Neural progenitor cell (in vitro differentiated cells): ENCODE measurements around the gene HSD17B14. TPM values are rescaled to one million over a fixed set of nuclear protein-coding genes. Genes with fewer than 3 reads are reported as not detected.
"Not testable (repeated sequence)": the region's sequence is repeated elsewhere in the genome, so short reads cannot be mapped to it uniquely, and the experiment has no call there.

Experiments used
- DNase-seq: peaks from one replicate; pipeline ENCODE4 v3.0.0-alpha.2; 2016; ENCODE audit warnings: low spot score
- H2AFZ ChIP-seq: fragments of 200-600 bp; sonication (generic); replicated peaks from 2 replicates; pipeline ENCODE4 v1.6.1; 2016; ENCODE audit warnings: antibody characterized with exemption
- H3F3A ChIP-seq: fragments of 200-600 bp; sonication (generic); 2 replicates; pipeline ENCODE4 v1.6.1; 2016; ENCODE audit warnings: antibody characterized with exemption, low read depth
- H3K27ac ChIP-seq: fragments of 200-600 bp; sonication (generic); 2 replicates; pipeline ENCODE4 v1.5.1; 2016; ENCODE audit warnings: mild to moderate bottlenecking
- H3K27me3 ChIP-seq: fragments of 200-600 bp; sonication (generic); 2 replicates; pipeline ENCODE4 v1.6.1; 2016; ENCODE audit warnings: mild to moderate bottlenecking, moderate library complexity
- H3K36me3 ChIP-seq: fragments of 200-600 bp; sonication (generic); 2 replicates; pipeline ENCODE4 v1.5.1; 2016
- H3K4me1 ChIP-seq: fragments of 200-600 bp; sonication (generic); 2 replicates; pipeline ENCODE4 v1.6.1; 2016; ENCODE audit warnings: mixed run types
- H3K4me2 ChIP-seq: fragments of 200-600 bp; sonication (generic); 2 replicates; pipeline ENCODE4 v1.6.1; 2016
- H3K4me3 ChIP-seq: fragments of 200-600 bp; sonication (generic); 2 replicates; pipeline ENCODE4 v1.5.1; 2016
- H3K79me2 ChIP-seq: fragments of 200-600 bp; sonication (generic); 2 replicates; pipeline ENCODE4 v1.6.1; 2016; ENCODE audit warnings: low read depth
- H3K9ac ChIP-seq: fragments of 200-600 bp; sonication (generic); 2 replicates; pipeline ENCODE4 v1.6.1; 2016
- H3K9me3 ChIP-seq: fragments of 200-600 bp; sonication (generic); 2 replicates; pipeline ENCODE4 v1.5.1; 2016; ENCODE audit warnings: low read depth
- H4K20me1 ChIP-seq: fragments of 200-600 bp; sonication (generic); 2 replicates; pipeline ENCODE4 v1.6.1; 2016; ENCODE audit warnings: low read depth
- H3K27ac Mint-ChIP-seq: 3 replicates; pipeline ENCODE4 v1.8.0; 2021; ENCODE audit warnings: mixed read lengths
- H3K27me3 Mint-ChIP-seq: 2 replicates; pipeline ENCODE4 v1.8.0; 2022; ENCODE audit warnings: low read depth, mild to moderate bottlenecking, inconsistent platforms, moderate library complexity, mixed read lengths; ENCODE audit not compliant: insufficient read depth
- H3K36me3 Mint-ChIP-seq: 3 replicates; pipeline ENCODE4 v1.8.0; 2021; ENCODE audit warnings: mixed read lengths
- H3K4me1 Mint-ChIP-seq: 3 replicates; pipeline ENCODE4 v1.8.0; 2021; ENCODE audit warnings: mixed read lengths
- H3K4me3 Mint-ChIP-seq: 3 replicates; pipeline ENCODE4 v1.8.0; 2021; ENCODE audit warnings: mild to moderate bottlenecking, moderate library complexity, mixed read lengths
- H3K9me3 Mint-ChIP-seq: 3 replicates; pipeline ENCODE4 v1.8.0; 2020; ENCODE audit warnings: mixed read lengths
- EZH2 ChIP-seq: fragments of 200-600 bp; sonication (generic); IDR thresholded peaks from 2 replicates; pipeline ENCODE4 v1.6.1; 2017; ENCODE audit warnings: antibody characterized with exemption, mild to moderate bottlenecking, moderate library complexity
- EZH2phosphoT487 ChIP-seq: fragments of 200-600 bp; sonication (generic); IDR thresholded peaks from 2 replicates; pipeline ENCODE4 v1.6.1; 2017; ENCODE audit warnings: antibody characterized with exemption
- total RNA-seq: library from RNA; depleted of rRNA; stranded (reverse); fragments of >200 nt; gene quantifications from 2 replicates; pipeline ENCODE4 v1.2.3, GENCODE V29; 2015; ENCODE audit warnings: low replicate concordance
- TF ChIP-seq, protein P1 (sequence below): fragments of 200-600 bp; sonication (generic); IDR thresholded peaks from 2 replicates; pipeline ENCODE4 v1.5.1; 2017; ENCODE audit warnings: antibody characterized with exemption, mild to moderate bottlenecking

HSD17B14 gene
- total RNA-seq, 1 donor from 2014 or later: 11.2 TPM

- no peaks in the 10 kb centered on the region for H4K20me1 ChIP-seq
- no peak overlapping the region for H3K4me3 ChIP-seq
- H3K27me3 Mint-ChIP-seq: peaks cover 3% of the 10 kb centered on the region
- no peaks in the 10 kb centered on the region for H3K36me3 ChIP-seq
- no peaks in the 10 kb centered on the region for H3K79me2 ChIP-seq
- H3K27ac Mint-ChIP-seq: no peak overlapping the region
- peaks cover 3% of the 10 kb centered on the region for H3K4me1 Mint-ChIP-seq
- H3K27me3 ChIP-seq: no peaks in the 10 kb centered on the region
- H3K9me3 Mint-ChIP-seq: no peaks in the 10 kb centered on the region
- H3F3A ChIP-seq: no peaks in the 10 kb centered on the region
- DNase-seq: no peak
- no peaks in the 10 kb centered on the region for H3K4me1 ChIP-seq
- H3K4me2 ChIP-seq: no peak overlapping the region
- no peaks in the 10 kb centered on the region for H3K36me3 Mint-ChIP-seq
- peak overlapping the region; percentile 85 for H2AFZ ChIP-seq
- TF ChIP-seq EZH2 (no peak), EZH2phosphoT487 (no peak)
- TF ChIP-seq, protein P1, sequence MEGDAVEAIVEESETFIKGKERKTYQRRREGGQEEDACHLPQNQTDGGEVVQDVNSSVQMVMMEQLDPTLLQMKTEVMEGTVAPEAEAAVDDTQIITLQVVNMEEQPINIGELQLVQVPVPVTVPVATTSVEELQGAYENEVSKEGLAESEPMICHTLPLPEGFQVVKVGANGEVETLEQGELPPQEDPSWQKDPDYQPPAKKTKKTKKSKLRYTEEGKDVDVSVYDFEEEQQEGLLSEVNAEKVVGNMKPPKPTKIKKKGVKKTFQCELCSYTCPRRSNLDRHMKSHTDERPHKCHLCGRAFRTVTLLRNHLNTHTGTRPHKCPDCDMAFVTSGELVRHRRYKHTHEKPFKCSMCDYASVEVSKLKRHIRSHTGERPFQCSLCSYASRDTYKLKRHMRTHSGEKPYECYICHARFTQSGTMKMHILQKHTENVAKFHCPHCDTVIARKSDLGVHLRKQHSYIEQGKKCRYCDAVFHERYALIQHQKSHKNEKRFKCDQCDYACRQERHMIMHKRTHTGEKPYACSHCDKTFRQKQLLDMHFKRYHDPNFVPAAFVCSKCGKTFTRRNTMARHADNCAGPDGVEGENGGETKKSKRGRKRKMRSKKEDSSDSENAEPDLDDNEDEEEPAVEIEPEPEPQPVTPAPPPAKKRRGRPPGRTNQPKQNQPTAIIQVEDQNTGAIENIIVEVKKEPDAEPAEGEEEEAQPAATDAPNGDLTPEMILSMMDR: no peak
- no peak overlapping the region for H3K9ac ChIP-seq
- H3K4me3 Mint-ChIP-seq: no peak overlapping the region
- H3K27ac ChIP-seq: no peak overlapping the region
- H3K9me3 ChIP-seq: no peaks in the 10 kb centered on the region
Observed at GRCh38 chr19:48770734-48771472, 65.4 kb downstream of the HSD17B14 start.

- peaks cover 5% of the 10 kb centered on the region for H3K4me1 Mint-ChIP-seq
Observed at GRCh38 chr19:48770266-48770665, 66.0 kb downstream of the HSD17B14 start.

DNA sequence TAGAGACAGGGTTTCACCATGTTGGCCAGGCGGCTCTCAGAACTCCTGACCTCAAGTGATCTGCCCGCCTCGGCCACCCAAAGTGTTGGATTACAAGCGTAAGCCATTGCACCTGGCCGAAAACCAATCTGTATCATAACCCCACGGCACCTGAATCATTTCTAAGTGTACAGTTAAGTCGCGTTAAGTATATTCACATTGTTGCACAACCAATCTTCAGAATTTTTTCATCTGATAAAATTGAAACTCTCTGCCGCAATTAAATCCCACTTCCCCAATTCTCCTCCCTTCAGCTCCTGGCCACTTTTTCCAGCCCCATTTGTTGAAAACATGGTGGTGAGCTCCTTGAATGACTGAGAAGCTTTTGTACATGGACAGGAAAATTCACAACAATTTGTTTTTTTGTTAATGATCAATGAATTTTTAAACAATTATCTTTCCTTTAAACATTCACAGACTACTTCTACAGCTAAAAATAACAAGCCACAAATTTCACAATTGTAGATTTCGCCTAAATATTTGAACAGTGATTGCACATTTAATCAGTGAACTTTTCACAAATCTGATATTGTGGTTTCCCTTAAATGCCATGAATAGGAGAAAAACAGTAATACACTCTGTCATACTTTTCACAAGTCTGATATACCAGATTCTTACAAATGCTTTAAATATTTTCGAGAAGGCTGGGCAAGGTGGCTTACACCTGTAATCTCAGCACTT, 67.1 kb downstream of the HSD17B14 start:
- Histone ChIP-seq H3K9me3 (no peaks in the 10 kb centered on the region), H3K9ac (no peak overlapping the region), H3K4me2 (no peak overlapping the region), H3K27me3 (no peaks in the 10 kb centered on the region), H3K36me3 (no peaks in the 10 kb centered on the region), H3K79me2 (no peaks in the 10 kb centered on the region), H4K20me1 (no peaks in the 10 kb centered on the region), H3K27ac (no peak overlapping the region), H3K4me1 (no peaks in the 10 kb centered on the region), H3F3A (no peaks in the 10 kb centered on the region), H3K4me3 (no peak overlapping the region), H2AFZ (no peak overlapping the region)
- TF ChIP-seq EZH2phosphoT487 (no peak), EZH2 (no peak)
- TF ChIP-seq, protein P1: no peak
- DNase-seq: no peak
- Mint-ChIP-seq H3K36me3 (no peaks in the 10 kb centered on the region), H3K4me3 (no peak overlapping the region), H3K9me3 (no peaks in the 10 kb centered on the region), H3K27me3 (peaks cover 4% of the 10 kb centered on the region), H3K27ac (no peak overlapping the region), H3K4me1 (peaks cover 5% of the 10 kb centered on the region)

More at GRCh38 chr19:48770266-48770665, 66.0 kb downstream of the HSD17B14 start:
- Histone ChIP-seq H3K79me2 (no peaks in the 10 kb centered on the region), H3K4me1 (no peaks in the 10 kb centered on the region), H3K9ac (no peak overlapping the region), H3K36me3 (no peaks in the 10 kb centered on the region), H3K4me3 (no peak overlapping the region), H3K4me2 (no peak overlapping the region), H3K27ac (no peak overlapping the region), H3K27me3 (no peaks in the 10 kb centered on the region), H3F3A (no peaks in the 10 kb centered on the region), H4K20me1 (no peaks in the 10 kb centered on the region), H3K9me3 (no peaks in the 10 kb centered on the region), H2AFZ (no peak overlapping the region)
- DNase-seq: no peak
- H3K4me3 Mint-ChIP-seq: no peak overlapping the region
- H3K27ac Mint-ChIP-seq: no peak overlapping the region
- no peaks in the 10 kb centered on the region for H3K9me3 Mint-ChIP-seq
- H3K27me3 Mint-ChIP-seq: peaks cover 3% of the 10 kb centered on the region
- H3K36me3 Mint-ChIP-seq: no peaks in the 10 kb centered on the region
- TF ChIP-seq EZH2: no peak
- TF ChIP-seq EZH2phosphoT487: no peak
- TF ChIP-seq, protein P1: no peak

- not testable (repeated sequence) for H3K79me2 ChIP-seq, H3K36me3 ChIP-seq, H3F3A ChIP-seq, H3K4me1 ChIP-seq, H3K27ac Mint-ChIP-seq, H3K4me3 Mint-ChIP-seq, DNase-seq, H3K27me3 ChIP-seq, H4K20me1 ChIP-seq, H3K4me2 ChIP-seq, H3K4me3 ChIP-seq, H3K9ac ChIP-seq, H3K27me3 Mint-ChIP-seq, H2AFZ ChIP-seq, H3K36me3 Mint-ChIP-seq, H3K9me3 ChIP-seq, H3K27ac ChIP-seq, H3K4me1 Mint-ChIP-seq, H3K9me3 Mint-ChIP-seq
Observed at GRCh38 chr19:48768171-48768753, 68.0 kb downstream of the HSD17B14 start.

DNA sequence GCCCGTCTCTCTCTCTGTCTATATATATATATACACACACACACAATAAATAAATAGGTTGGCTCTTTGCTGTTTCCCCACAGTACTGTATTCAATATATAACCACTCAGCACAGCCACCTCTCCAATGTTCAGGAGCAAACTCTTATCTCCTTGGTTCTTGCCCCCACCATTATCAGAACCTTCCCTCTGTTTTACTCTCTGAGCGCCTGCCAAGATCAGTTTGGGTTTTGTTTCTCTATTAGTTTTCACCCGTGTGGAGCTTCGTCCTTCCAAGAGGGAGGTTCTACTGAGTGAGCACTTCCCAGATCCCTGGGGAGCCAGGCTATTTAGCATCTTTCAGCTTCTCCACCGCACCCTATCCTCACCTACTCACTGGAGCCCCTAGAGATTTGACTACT, 70.5 kb downstream of the HSD17B14 start:
- H3K79me2 ChIP-seq, DNase-seq, H2AFZ ChIP-seq, H3K36me3 ChIP-seq, H3K4me3 Mint-ChIP-seq, H3K4me3 ChIP-seq, H3K4me1 ChIP-seq, H3K4me2 ChIP-seq, H3K27me3 ChIP-seq, H3K9ac ChIP-seq, H3K4me1 Mint-ChIP-seq, H3K9me3 ChIP-seq, H4K20me1 ChIP-seq, H3F3A ChIP-seq, H3K27ac ChIP-seq, H3K9me3 Mint-ChIP-seq, H3K27ac Mint-ChIP-seq, H3K27me3 Mint-ChIP-seq, H3K36me3 Mint-ChIP-seq: not testable (repeated sequence)
